Upper lobe of left lung (tissue), 4 donors: ENCODE data around the gene NUP42.

ENCODE experiments used
- EP300 ChIP-seq, 4 donors: sonication (generic); formaldehyde crosslinking; IDR thresholded peaks; one replicate each; pipeline ENCODE4 v1.5.1; 2017; ENCODE audit warnings: antibody characterized with exemption in 4 of 4, control low read depth in 2 of 4
- POLR2A ChIP-seq, 4 donors: fragments of 450-650 bp; IDR thresholded peaks; one replicate each; pipeline ENCODE4 v1.5.1; 2016 to 2017; ENCODE audit warnings: antibody characterized with exemption in 4 of 4, mild to moderate bottlenecking in 2 of 4
- POLR2AphosphoS5 ChIP-seq, 2 donors: sonication (generic); formaldehyde crosslinking; IDR thresholded peaks; one replicate each; pipeline ENCODE4 v1.5.1; 2017; ENCODE audit warnings: antibody characterized with exemption in 2 of 2
- TF ChIP-seq, protein P1 (sequence below), 6 experiments: fragments of 450-650 bp in 4 of 6; fragments of 200-600 bp in 2 of 6; sonication (generic) in 2 of 6; IDR thresholded peaks; one replicate each; pipeline ENCODE4 v1.5.1; 2016 to 2019; ENCODE audit warnings: antibody characterized with exemption in 6 of 6

- TF ChIP-seq, protein P1, sequence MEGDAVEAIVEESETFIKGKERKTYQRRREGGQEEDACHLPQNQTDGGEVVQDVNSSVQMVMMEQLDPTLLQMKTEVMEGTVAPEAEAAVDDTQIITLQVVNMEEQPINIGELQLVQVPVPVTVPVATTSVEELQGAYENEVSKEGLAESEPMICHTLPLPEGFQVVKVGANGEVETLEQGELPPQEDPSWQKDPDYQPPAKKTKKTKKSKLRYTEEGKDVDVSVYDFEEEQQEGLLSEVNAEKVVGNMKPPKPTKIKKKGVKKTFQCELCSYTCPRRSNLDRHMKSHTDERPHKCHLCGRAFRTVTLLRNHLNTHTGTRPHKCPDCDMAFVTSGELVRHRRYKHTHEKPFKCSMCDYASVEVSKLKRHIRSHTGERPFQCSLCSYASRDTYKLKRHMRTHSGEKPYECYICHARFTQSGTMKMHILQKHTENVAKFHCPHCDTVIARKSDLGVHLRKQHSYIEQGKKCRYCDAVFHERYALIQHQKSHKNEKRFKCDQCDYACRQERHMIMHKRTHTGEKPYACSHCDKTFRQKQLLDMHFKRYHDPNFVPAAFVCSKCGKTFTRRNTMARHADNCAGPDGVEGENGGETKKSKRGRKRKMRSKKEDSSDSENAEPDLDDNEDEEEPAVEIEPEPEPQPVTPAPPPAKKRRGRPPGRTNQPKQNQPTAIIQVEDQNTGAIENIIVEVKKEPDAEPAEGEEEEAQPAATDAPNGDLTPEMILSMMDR (IDR thresholded peaks at IDR 0.05): no peak
- TF ChIP-seq POLR2AphosphoS5 (IDR thresholded peaks at IDR 0.05): no peak
- TF ChIP-seq EP300 (IDR thresholded peaks at IDR 0.05): no peak
- no peak for TF ChIP-seq POLR2A (IDR thresholded peaks at IDR 0.05)
Measured at GRCh38 chr7:23183279-23184012, 1.6 kb downstream of the NUP42 start.
